Breast epithelium (tissue), 4 donors: Measurements from ENCODE around the gene FTO. TPM values are rescaled to one million over a fixed set of nuclear protein-coding genes. Genes with fewer than 3 reads are reported as not detected.

Experiments used
- DNase-seq, 2 donors: peaks; one replicate each; pipeline ENCODE4 v3.0.0-alpha.2; 2019; ENCODE audit warnings: low spot score in 2 of 2
- H3K27ac ChIP-seq, 2 donors: fragments of 200-600 bp; sonication (generic) in 1 of 2; one replicate each; pipeline ENCODE4 v1.5.1; 2016 to 2019; ENCODE audit warnings: mild to moderate bottlenecking in 1 of 2
- H3K27me3 ChIP-seq, 2 donors: fragments of 200-600 bp; sonication (generic) in 1 of 2; one replicate each; pipeline versions ENCODE4 v1.5.1 to v1.6.0; 2017 to 2019; ENCODE audit warnings: control low read depth in 1 of 2, mild to moderate bottlenecking in 1 of 2
- H3K36me3 ChIP-seq: fragments of 200-600 bp; one replicate; pipeline ENCODE4 v1.5.1; 2019
- H3K4me1 ChIP-seq, 2 donors: fragments of 200-600 bp; sonication (generic); one replicate each; pipeline ENCODE4 v1.5.1; 2016 to 2019; ENCODE audit warnings: control low read depth in 1 of 2
- H3K4me3 ChIP-seq, 3 donors: fragments of 200-600 bp; sonication (generic); 1 replicate in 2 of 3; 2 replicates in 1 of 3; pipeline ENCODE4 v1.5.1; 2016 to 2019; ENCODE audit warnings: mild to moderate bottlenecking in 3 of 3, moderate library complexity in 2 of 3
- H3K9me3 ChIP-seq, 2 donors: fragments of 200-600 bp; sonication (generic) in 1 of 2; one replicate each; pipeline ENCODE4 v1.5.1; 2016 to 2019; ENCODE audit warnings: control low read depth in 1 of 2
- CTCF ChIP-seq, 3 donors: fragments of 450-650 bp; IDR thresholded peaks; one replicate each; pipeline ENCODE4 v1.5.1; 2016 to 2017; ENCODE audit warnings: antibody characterized with exemption in 3 of 3, mild to moderate bottlenecking in 3 of 3, moderate library complexity in 3 of 3
- POLR2A ChIP-seq: fragments of 450-650 bp; IDR thresholded peaks from one replicate; pipeline ENCODE4 v1.6.1; 2016; ENCODE audit warnings: antibody characterized with exemption, mild to moderate bottlenecking, moderate library complexity
- POLR2AphosphoS5 ChIP-seq, 3 donors: sonication (generic); formaldehyde crosslinking; IDR thresholded peaks; one replicate each; pipeline ENCODE4 v1.6.1; 2017; ENCODE audit warnings: antibody characterized with exemption in 3 of 3
- intact Hi-C: fragments of 100-400 bp; cut with DNase I; formaldehyde crosslinking; loops from one replicate; pipeline ENCODE4 v1.15.1; 2023; ENCODE audit warnings: low total_unique reads
- total RNA-seq, 3 donors: library from RNA; depleted of rRNA; stranded (reverse); fragments of >200 nt; gene quantifications; one replicate each; pipeline ENCODE4 v1.1.0, GENCODE V29; 2016

Gene FTO
- total RNA-seq, 3 donors from 2014 or later: 109 to 193 (median 174) TPM

GRCh38 chr16:53865494-53865863 is 161.5 kb downstream of the FTO start:
- no peak for DNase-seq
- intact Hi-C loops: no loop called here
- TF ChIP-seq CTCF (IDR thresholded peaks at IDR 0.05) (no peak), POLR2AphosphoS5 (IDR thresholded peaks at IDR 0.05) (no peak), POLR2A (no peak)
- H3K4me3 ChIP-seq: no peak overlapping the region
- peak overlapping the region; percentile 75 to 81 for H3K27ac ChIP-seq
- H3K4me1 ChIP-seq: no peaks in the 10 kb centered on the region
- H3K9me3 ChIP-seq: no peaks in the 10 kb centered on the region
- no peaks in the 10 kb centered on the region for H3K27me3 ChIP-seq
- no peaks in the 10 kb centered on the region for H3K36me3 ChIP-seq

GRCh38 chr16:53866520-53866919 is 162.6 kb downstream of the FTO start:
- Histone ChIP-seq H3K36me3 (no peaks in the 10 kb centered on the region), H3K27ac (peak overlapping the region in 1 of 2 donors; percentile 81), H3K4me3 (no peak overlapping the region), H3K27me3 (no peaks in the 10 kb centered on the region), H3K9me3 (peaks cover 0 to 8% of the 10 kb centered on the region in 2 donors), H3K4me1 (no peaks in the 10 kb centered on the region)
- intact Hi-C loops: no loop called here
- no peak for DNase-seq
- TF ChIP-seq CTCF (IDR thresholded peaks at IDR 0.05): no peak
- no peak for TF ChIP-seq POLR2AphosphoS5 (IDR thresholded peaks at IDR 0.05)
- TF ChIP-seq POLR2A: no peak

- H3K4me1 ChIP-seq: no peaks in the 10 kb centered on the region
- H3K27ac ChIP-seq: no peak overlapping the region
- H3K36me3 ChIP-seq: no peaks in the 10 kb centered on the region
- no peak for DNase-seq
- no peak overlapping the region for H3K4me3 ChIP-seq
- intact Hi-C loops: no loop called here
- H3K9me3 ChIP-seq: peaks cover 0 to 8% of the 10 kb centered on the region in 2 donors
- no peaks in the 10 kb centered on the region for H3K27me3 ChIP-seq
- TF ChIP-seq POLR2AphosphoS5 (IDR thresholded peaks at IDR 0.05) (no peak), POLR2A (no peak), CTCF (IDR thresholded peaks at IDR 0.05) (no peak)
These were observed 166.9 kb downstream of the FTO start for GRCh38 chr16:53870831-53871230.

- TF ChIP-seq CTCF (IDR thresholded peaks at IDR 0.05): no peak
- intact Hi-C loops: no loop called here
- Histone ChIP-seq H3K27me3 (no peaks in the 10 kb centered on the region), H3K9me3 (peaks cover 0 to 8% of the 10 kb centered on the region in 2 donors), H3K36me3 (no peaks in the 10 kb centered on the region), H3K4me1 (no peaks in the 10 kb centered on the region), H3K4me3 (no peak overlapping the region), H3K27ac (no peak overlapping the region)
- DNase-seq: no peak
These were observed 168.6 kb downstream of the FTO start for GRCh38 chr16:53872248-53873221.

- Histone ChIP-seq H3K27me3 (no peaks in the 10 kb centered on the region), H3K36me3 (no peaks in the 10 kb centered on the region), H3K27ac (no peak overlapping the region), H3K4me1 (no peaks in the 10 kb centered on the region), H3K9me3 (no peaks in the 10 kb centered on the region), H3K4me3 (no peak overlapping the region)
- no peak for TF ChIP-seq CTCF (IDR thresholded peaks at IDR 0.05)
- TF ChIP-seq POLR2AphosphoS5 (IDR thresholded peaks at IDR 0.05): no peak
- no peak for TF ChIP-seq POLR2A
- DNase-seq: no peak
- intact Hi-C loops: no loop called here
These were observed 172.9 kb downstream of the FTO start for GRCh38 chr16:53876811-53877210.
